NCI-H510A (cell line): Measurements from ENCODE around the gene RHOT1.

Experiments used
- DNase-seq: peaks from one replicate; lab custom pipeline; 2025; lab: John Stamatoyannopoulos, UW

The RHOT1 gene

DNA sequence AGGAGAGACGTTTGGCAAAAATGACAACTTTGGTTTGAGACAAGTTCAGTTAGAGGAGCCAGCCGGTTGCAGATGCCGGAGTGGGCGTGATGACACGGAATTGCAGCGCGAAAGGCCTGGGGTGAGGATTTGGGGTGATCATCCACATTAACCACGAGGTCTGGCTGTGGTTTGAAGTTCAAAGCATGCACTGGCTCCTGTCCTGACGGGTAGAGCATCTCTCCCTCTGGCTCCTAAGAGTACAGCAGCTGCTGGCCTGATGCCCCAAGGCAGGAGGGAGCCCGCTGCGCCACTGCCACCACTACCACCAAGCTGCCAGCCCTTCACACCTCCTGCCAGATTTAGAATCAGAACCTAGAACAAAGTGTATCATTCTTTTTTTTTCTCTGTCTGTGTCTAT lies 127.1 kb downstream of the RHOT1 start:
- no peak for DNase-seq

- DNase-seq = no peak
Observed at GRCh38 chr17:32271844-32272243, 129.5 kb downstream of the RHOT1 start.

GRCh38 chr17:32274101-32274500 lies 131.8 kb downstream of the RHOT1 start:
- no peak for DNase-seq

GRCh38 chr17:32274643-32275042 lies 132.3 kb downstream of the RHOT1 start:
- no peak for DNase-seq
